Activated gamma-delta T cell (primary cell): ENCODE data around the gene SLC9A2.

Experiments
- DNase-seq: peaks from one replicate; lab custom pipeline; 2025; lab: John Stamatoyannopoulos, UW

The SLC9A2 gene

GRCh38 chr2:102672107-102672776 is 52.9 kb downstream of the SLC9A2 start:
- no peak for DNase-seq

GRCh38 chr2:102674370-102674769 is 55.0 kb downstream of the SLC9A2 start:
- DNase-seq = no peak

GRCh38 chr2:102674836-102675235 is 55.5 kb downstream of the SLC9A2 start:
- no peak for DNase-seq

- no peak for DNase-seq
Observed at GRCh38 chr2:102677244-102678215, 58.2 kb downstream of the SLC9A2 start.

DNA sequence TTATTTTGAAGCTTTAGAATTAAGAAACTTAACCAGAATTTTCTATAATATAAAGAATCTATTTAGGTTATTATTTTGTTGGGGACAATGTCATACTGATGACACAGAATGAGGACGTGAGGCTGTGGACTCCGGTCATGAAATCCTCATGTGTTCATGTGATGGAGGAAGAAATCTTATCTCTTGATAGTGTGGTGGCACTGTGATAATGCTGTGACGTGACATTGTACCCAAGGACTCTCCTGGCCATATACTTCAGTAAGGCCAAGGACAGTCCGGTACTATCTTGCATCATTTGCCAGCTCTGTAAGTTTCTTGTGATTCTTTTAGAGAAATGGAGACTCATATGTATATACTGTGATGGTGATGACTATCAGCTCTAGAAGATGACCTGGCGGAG is 59.1 kb downstream of the SLC9A2 start:
- no peak for DNase-seq

DNA sequence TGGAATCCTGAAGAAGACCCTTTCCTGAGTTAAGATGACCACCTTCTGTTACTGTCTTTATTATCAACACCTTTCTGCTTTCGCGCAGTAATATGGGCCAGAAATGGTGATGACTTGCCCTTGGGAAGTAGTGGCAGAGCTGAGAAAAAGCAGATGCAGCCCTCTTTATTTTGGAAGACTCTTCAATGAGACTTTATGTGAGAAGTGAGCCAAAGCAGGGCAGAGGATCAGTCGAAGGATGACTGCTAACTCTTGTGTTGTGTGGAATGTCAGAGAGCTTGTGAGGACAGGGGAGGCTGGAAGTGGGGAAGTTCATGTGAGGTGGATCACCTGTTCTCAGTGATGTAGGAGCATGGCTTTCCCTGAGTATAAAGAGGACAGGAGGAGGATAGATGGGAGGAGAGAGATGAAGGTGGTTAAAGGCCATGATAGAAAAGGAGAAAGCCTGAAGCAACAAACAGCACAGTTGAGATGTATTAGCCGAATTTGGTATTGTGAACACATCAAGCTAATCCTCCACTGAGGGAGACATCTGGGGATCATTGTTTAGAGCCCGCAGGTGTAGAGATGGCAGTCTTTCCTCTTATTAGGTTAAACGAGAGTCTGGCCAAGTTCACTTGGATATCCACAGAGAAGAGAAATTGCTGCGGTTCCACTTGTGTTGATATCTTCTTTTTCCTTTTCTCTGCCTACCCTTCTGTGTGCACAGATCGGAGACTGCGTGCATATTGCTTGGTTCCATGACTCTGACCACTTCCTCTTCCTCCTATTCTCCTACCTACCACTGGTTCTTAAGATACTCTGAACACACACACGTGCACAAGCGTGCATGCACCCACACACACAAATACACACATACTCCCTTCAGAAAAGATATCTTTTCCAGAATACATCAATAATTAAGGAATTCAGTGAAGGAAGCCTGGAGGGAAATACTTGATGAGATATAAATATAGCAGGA is 67.4 kb downstream of the SLC9A2 start:
- DNase-seq = no peak

- no peak for DNase-seq
Observed at GRCh38 chr2:102690012-102690411, 70.7 kb downstream of the SLC9A2 start.

DNA sequence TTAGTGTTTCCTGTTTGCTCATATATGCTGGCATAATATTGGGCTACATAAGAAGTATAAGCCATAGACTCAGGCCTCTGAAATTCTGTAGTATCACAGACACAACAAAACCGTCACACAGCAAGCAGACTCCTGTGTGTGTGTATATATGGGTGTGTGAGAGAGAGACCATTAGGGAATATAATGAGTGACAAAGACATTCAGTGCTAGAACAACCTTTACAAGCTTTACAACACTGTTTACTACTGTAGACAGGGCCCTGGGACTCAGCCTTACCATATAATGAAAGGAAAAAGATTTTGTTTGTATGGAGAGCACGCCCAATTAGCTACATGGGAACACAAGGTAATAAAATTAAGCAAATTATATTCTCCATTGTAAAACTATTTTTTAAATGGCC is 77.1 kb downstream of the SLC9A2 start:
- DNase-seq = no peak

GRCh38 chr2:102698369-102699111 is 79.2 kb downstream of the SLC9A2 start:
- no peak for DNase-seq

DNA sequence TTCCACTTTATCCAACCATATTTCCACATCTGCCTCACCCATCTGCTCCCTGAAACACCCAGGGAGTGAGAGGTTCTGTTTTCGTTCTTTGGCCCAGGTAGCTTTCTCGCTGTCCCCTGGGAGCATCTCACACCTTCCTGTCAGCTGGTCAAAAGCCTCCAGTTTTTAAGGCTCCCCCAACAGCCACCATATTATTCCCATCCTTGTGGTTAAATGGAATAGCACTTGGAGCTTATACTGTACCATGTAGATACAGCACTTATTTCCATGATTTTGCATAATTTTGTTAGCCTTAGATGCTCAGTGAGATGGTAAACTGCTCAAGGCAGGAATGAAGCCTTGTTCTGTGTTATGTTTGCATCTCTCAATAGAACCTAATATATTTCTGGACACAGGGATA is 84.0 kb downstream of the SLC9A2 start:
- DNase-seq = no peak

GRCh38 chr2:102703748-102704147 is 84.4 kb downstream of the SLC9A2 start:
- no peak for DNase-seq

DNA sequence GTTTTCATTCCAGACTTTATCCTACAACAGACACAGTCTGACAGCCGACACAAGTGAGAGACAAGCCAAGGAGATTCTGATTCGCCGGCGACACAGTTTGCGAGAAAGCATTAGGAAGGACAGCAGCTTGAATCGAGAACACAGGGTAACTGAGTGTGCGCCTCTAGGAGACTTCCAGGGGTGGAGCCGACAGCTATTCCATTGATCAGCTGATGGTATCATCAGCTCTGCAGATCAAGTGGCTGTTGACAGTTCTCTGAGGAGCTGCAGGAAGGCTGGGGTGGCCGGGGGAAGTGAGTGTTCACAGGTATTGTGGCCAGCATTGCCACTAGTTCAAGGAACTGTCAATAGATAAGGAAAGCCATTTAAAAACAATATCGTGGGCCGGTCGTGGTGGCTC is 85.2 kb downstream of the SLC9A2 start:
- DNase-seq = no peak

GRCh38 chr2:102707796-102708695 is 88.7 kb downstream of the SLC9A2 start:
- DNase-seq = no peak

GRCh38 chr2:102708847-102709559 is 89.7 kb downstream of the SLC9A2 start:
- DNase-seq = no peak

GRCh38 chr2:102717308-102718018 is 98.1 kb downstream of the SLC9A2 start:
- no peak for DNase-seq

DNA sequence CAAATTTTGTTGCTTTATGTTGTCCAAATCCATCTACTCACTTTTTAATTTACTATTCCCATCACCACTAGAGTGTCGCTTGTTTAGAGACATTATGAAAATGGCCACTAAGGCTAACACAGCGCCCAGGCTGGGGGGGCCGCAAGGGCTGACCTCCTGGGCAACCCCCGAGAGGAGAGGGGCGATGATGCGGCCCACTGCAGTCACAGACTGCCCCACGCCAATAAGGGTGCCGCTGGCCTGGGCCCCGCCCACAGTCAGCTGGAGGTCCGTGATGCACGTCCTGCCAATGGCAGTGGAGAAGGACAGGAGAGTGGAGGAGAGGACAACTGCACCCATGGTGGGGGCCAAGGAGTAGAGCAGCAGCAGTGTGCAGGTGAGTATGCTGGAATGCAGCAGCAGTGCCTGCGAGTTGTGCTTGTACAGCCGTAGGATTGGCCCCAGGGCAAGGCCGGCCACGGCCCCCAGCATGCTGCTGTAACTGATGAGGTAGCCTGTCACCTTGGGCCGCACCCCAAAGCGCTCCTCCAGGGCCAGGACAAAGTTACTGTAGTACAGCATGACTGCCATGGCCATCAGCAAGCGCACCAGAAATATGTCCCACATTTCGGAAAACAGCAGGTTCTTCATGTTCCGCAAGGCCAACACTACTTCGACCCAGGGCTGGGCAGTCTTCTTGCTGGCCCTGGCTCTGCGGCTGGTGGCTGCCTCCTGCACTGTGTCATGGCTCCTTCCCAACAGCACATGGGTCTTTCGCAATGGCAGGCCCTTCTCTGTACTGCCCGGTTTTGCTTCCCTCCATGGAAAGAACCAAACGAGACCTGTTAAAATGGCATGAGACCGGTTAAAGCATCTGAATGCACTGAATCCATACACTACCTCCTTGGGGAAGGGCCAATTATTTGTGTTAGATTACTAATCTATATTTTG is 99.3 kb downstream of the SLC9A2 start:
- DNase-seq = no peak

GRCh38 chr2:102724016-102724490 is 104.7 kb downstream of the SLC9A2 start:
- no peak for DNase-seq

GRCh38 chr2:102724553-102724952 is 105.2 kb downstream of the SLC9A2 start:
- no peak for DNase-seq
